ENCODE data around the gene ALDH1A2.

Gene ALDH1A2

DNA sequence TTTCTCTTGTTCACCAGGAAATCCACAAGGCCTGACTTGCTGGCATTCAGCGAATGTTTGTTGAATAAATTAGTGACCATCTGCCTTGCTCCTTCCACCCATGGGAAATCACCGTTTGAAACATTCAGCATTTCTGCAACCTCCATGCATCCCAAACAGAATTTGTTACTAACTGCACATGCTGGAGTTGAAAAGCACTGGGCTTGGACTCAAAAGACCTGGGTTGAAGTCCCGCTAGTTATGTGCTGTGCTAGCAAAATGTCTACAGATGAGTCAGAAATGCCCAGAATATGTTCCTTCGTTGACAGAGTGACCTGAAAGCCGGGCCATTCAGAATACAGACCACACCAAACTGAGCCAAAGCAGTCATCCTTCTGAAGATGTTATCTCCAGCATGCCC, 144.6 kb downstream of the ALDH1A2 start:
- DNase-seq (ENCODE audit: low read depth) = peak; percentile 45

DNA sequence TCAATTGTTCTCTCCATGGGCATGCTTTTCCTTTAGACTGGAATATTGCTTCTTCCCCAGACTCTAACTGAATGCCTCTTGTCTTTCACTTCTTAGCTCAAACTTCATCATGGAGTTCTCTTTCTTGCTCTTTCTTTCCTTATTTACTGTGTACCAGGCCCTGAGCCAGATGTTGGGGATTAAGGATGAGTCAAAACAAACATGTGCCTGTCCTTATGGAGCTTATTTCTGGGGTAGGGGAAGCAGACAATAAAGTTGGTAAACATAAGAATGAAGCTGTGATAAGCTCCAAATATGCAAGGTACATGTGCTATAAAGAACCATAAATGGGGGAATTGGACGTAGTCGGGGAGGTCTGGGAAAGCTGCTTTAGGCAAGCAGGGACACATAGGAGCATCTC, 145.8 kb downstream of the ALDH1A2 start:
- H3K4me3 ChIP-seq (ENCODE audit: low read depth, low read length) = no peak overlapping the region
- no peak for TF ChIP-seq CTCF (conservative IDR thresholded peaks at IDR 0.05; ENCODE audit: low read depth, low read length)
- DNase-seq (ENCODE audit: low read depth) = no peak

More for the DNA sequence above, 144.6 kb downstream of the ALDH1A2 start:
- H3K4me3 ChIP-seq (ENCODE audit: low read depth, low read length) = no peak overlapping the region
- no peak for TF ChIP-seq CTCF (conservative IDR thresholded peaks at IDR 0.05; ENCODE audit: low read depth, low read length)

DNA sequence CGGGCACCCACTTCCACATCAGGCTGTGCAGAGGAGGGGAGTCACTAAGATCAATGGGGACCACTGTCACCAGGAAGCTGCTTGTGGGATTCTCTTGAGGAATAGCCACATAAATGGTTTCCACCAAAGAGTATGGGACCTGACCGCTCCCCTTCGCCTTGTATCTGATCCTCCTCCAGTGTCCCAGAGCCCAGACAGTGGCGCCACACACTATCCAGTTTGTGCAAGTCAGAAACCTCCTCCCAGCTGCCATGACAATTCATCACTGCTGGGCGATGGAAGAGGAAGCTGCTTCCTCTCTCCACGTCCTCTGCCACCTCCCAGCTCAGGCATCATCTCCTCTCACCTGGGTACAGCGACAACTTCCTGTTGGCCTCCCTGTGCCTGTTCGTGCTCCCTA, 147.5 kb downstream of the ALDH1A2 start:
- no peak for DNase-seq (ENCODE audit: low read depth)
- no peak for TF ChIP-seq CTCF (conservative IDR thresholded peaks at IDR 0.05; ENCODE audit: low read depth, low read length)

DNA sequence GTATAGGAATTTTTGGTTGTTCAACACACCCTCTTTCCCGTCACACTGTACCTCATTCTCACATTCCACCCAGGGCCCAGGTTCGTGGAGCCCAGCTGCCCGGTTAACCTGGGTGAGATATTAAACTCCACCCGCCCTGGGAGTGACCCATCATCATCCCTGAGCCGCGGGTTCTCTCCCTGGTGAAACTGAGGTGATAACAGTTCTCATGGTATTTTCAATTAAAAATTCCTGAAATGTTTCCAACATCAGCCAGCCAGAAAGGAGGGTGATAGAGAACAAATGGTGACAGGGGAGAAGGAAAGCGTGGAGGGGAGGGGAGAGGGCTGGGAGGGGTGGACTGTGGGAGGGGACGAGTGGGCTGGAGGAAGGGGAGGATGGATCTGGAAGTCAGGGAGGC, 148.8 kb downstream of the ALDH1A2 start:
- no peak for TF ChIP-seq CTCF (conservative IDR thresholded peaks at IDR 0.05; ENCODE audit: low read depth, low read length)
- no peak for DNase-seq (ENCODE audit: low read depth)

More for the DNA sequence above, 147.5 kb downstream of the ALDH1A2 start:
- no peak overlapping the region for H3K4me3 ChIP-seq (ENCODE audit: low read depth, low read length)

DNA sequence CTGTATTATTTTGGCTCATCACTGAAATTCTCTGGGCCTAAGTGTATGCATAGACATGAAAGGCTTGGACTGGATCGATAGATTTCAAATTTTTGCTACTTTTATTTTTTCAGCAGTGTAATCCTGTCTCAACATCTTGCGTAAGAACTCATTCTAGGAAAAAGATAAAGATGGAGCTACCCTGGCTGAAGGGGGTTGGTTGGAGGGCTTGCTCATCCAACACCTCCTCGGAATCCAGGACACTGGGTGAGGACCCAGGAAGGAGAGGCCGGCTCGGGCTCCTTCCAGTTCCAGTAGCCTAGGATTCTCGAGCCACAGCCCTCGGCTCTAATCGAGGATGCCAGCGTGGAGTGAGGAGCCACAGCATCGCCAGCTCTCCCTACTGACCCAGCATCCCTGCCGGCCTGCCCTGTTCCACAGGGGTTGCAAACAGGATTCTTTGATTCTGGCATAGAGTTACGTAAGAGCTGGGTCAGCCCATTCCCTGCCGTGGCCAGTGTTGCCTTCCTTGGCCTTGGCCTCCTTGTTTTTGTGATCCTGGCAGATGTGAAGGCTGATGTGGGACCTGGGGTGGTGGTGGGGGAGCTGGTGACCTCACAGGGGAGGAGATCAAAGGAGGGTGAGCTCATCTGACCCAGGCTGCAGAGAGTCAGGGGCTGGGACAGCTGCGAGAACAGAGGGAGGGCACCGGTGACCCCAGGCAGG, 149.5 kb downstream of the ALDH1A2 start:
- no peak overlapping the region for H3K4me3 ChIP-seq (ENCODE audit: low read depth, low read length)
- no peak for DNase-seq (ENCODE audit: low read depth)
- TF ChIP-seq CTCF (conservative IDR thresholded peaks at IDR 0.05; ENCODE audit: low read depth, low read length) = no peak

More for the DNA sequence above, 148.8 kb downstream of the ALDH1A2 start:
- H3K4me3 ChIP-seq (ENCODE audit: low read depth, low read length) = no peak overlapping the region

DNA sequence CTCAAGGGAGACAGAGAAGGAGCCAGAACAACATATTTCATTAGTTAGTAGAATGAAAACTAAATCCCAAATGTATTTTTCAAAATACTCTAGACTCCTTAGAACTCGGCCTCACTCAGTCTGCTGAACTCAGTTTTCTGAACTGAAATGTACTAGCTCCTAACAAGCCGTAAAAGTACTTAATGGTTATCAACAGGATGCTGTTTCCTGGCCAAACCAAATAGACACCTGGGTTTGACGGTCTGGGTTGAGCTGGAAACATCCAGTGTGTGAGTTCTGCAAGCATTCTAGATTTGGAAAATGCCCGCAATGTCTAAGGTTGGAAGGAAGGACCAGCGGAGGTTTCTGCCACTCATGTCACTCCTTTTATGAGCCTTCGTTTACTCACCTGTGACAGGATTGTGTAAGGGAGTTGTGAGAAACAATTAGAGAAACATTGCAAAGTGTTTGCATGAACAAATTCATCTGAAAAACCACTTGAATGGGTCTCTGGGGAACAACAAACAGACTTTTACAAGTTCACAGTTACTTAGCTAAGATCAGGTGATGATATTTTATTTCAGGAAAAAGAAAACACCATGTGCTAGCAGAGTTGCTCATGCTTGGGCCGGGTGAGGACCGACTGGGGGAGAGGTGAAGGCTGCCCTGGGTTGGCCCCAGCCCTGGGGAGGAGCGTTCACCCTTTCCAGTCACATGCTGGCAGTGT, 151.0 kb downstream of the ALDH1A2 start:
- no peak overlapping the region for H3K4me3 ChIP-seq (ENCODE audit: low read depth, low read length)
- DNase-seq (ENCODE audit: low read depth) = no peak
- no peak for TF ChIP-seq CTCF (conservative IDR thresholded peaks at IDR 0.05; ENCODE audit: low read depth, low read length)

Data from choroid plexus epithelial cell (primary cell).